IPS-NIHi11 (cell line): Measurements from ENCODE around the gene THBS2.
"Not testable (repeated sequence)": the region's sequence is repeated elsewhere in the genome, so short reads cannot be mapped to it uniquely, and the experiment has no call there.

Source experiments
- DNase-seq: peaks from one replicate; pipeline ENCODE4 v3.0.0; 2012; ENCODE audit warnings: mixed read lengths, low spot score

THBS2 gene

GRCh38 chr6:169184419-169184818 lies 69.2 kb downstream of the THBS2 start:
- DNase-seq, result no peak

GRCh38 chr6:169183233-169183632 lies 70.4 kb downstream of the THBS2 start:
- no peak for DNase-seq

GRCh38 chr6:169179831-169180230 lies 73.8 kb downstream of the THBS2 start:
- not testable (repeated sequence) for DNase-seq

GRCh38 chr6:169177516-169178166 lies 76.0 kb downstream of the THBS2 start:
- DNase-seq, result no peak

- DNase-seq, result no peak
Observed at GRCh38 chr6:169176361-169176991, 77.2 kb downstream of the THBS2 start.

- DNase-seq, result no peak
Observed at GRCh38 chr6:169175360-169175887, 78.2 kb downstream of the THBS2 start.

GRCh38 chr6:169174516-169175359 lies 78.9 kb downstream of the THBS2 start:
- DNase-seq, result no peak

GRCh38 chr6:169173532-169174268 lies 79.9 kb downstream of the THBS2 start:
- DNase-seq, result no peak

- no peak for DNase-seq
Observed at GRCh38 chr6:169172946-169173345, 80.7 kb downstream of the THBS2 start.

GRCh38 chr6:169172456-169172855 lies 81.2 kb downstream of the THBS2 start:
- DNase-seq, result no peak

- DNase-seq, result no peak
Observed at GRCh38 chr6:169171951-169172350, 81.7 kb downstream of the THBS2 start.

- DNase-seq, result no peak
Observed at GRCh38 chr6:169171016-169171415, 82.6 kb downstream of the THBS2 start.

- no peak for DNase-seq
Observed at GRCh38 chr6:169170583-169170955, 83.1 kb downstream of the THBS2 start.

GRCh38 chr6:169169941-169170582 lies 83.6 kb downstream of the THBS2 start:
- DNase-seq, result no peak

- no peak for DNase-seq
Observed at GRCh38 chr6:169169375-169169774, 84.3 kb downstream of the THBS2 start.

- no peak for DNase-seq
Observed at GRCh38 chr6:169168706-169169105, 84.9 kb downstream of the THBS2 start.

GRCh38 chr6:169168302-169168630 lies 85.4 kb downstream of the THBS2 start:
- DNase-seq, result no peak

GRCh38 chr6:169167581-169168301 lies 85.9 kb downstream of the THBS2 start:
- DNase-seq, result no peak

- no peak for DNase-seq
Observed at GRCh38 chr6:169166896-169167580, 86.6 kb downstream of the THBS2 start.
